Neuronal stem cell (in vitro differentiated cells): ENCODE measurements around the gene RASAL1.

Source experiments
- DNase-seq: peaks from one replicate; pipeline ENCODE4 v3.0.0-alpha.2; 2013; ENCODE audit warnings: low spot score
- H2AFZ ChIP-seq: one replicate; pipeline ENCODE4 v1.6.1; 2013; ENCODE audit warnings: mild to moderate bottlenecking, low read length, inconsistent platforms
- H2AK5ac ChIP-seq: 2 replicates; pipeline ENCODE4 v1.6.1; 2013; ENCODE audit warnings: low read depth, mild to moderate bottlenecking, inconsistent platforms, low read length, moderate library complexity, mixed read lengths
- H2BK120ac ChIP-seq: 2 replicates; pipeline ENCODE4 v1.6.1; 2013; ENCODE audit warnings: low read depth, mild to moderate bottlenecking, inconsistent platforms, low read length, moderate library complexity, mixed read lengths
- H2BK12ac ChIP-seq: one replicate; pipeline ENCODE4 v1.6.1; 2013; ENCODE audit warnings: low read length, inconsistent platforms
- H2BK15ac ChIP-seq: 2 replicates; pipeline ENCODE4 v1.6.1; 2013; ENCODE audit warnings: mild to moderate bottlenecking, low read length, inconsistent platforms, mixed read lengths
- H2BK5ac ChIP-seq: one replicate; pipeline ENCODE4 v1.6.1; 2013; ENCODE audit warnings: inconsistent platforms, mild to moderate bottlenecking, low read length, moderate library complexity
- H3K14ac ChIP-seq: one replicate; pipeline ENCODE4 v1.6.1; 2013; ENCODE audit warnings: low read length, inconsistent platforms
- H3K18ac ChIP-seq: 2 replicates; pipeline ENCODE4 v1.6.1; 2013; ENCODE audit warnings: low read length, inconsistent platforms
- H3K23ac ChIP-seq: 2 replicates; pipeline ENCODE4 v1.6.1; 2013; ENCODE audit warnings: low read depth, mild to moderate bottlenecking, mixed read lengths, low read length, inconsistent platforms; ENCODE audit not compliant: poor library complexity
- H3K27ac ChIP-seq: replicated peaks from 3 replicates; pipeline ENCODE4 v1.5.1; 2013; ENCODE audit warnings: low read length, inconsistent platforms
- H3K27me3 ChIP-seq, 3 experiments: 2 replicates each; pipeline ENCODE4 v1.6.1; 2013; ENCODE audit warnings: low read length in 3 of 3, mild to moderate bottlenecking in 2 of 3, inconsistent platforms in 1 of 3, low read depth in 1 of 3, mixed read lengths in 1 of 3, moderate library complexity in 1 of 3; ENCODE audit not compliant: control insufficient read depth in 3 of 3, insufficient read depth in 3 of 3
- H3K36me3 ChIP-seq, 2 donors: replicated peaks in 1 of 2; 2 replicates each; pipeline ENCODE4 v1.6.1; 2013; ENCODE audit warnings: low read length in 2 of 2; ENCODE audit not compliant: control insufficient read depth in 2 of 2, insufficient read depth in 2 of 2
- H3K4ac ChIP-seq: 2 replicates; pipeline ENCODE4 v1.6.1; 2013; ENCODE audit warnings: inconsistent platforms, mild to moderate bottlenecking, low read length, moderate library complexity
- H3K4me1 ChIP-seq, 2 donors: 1 replicate in 1 of 2; 2 replicates in 1 of 2; pipeline ENCODE4 v1.6.1; 2013; ENCODE audit warnings: low read length in 2 of 2, low read depth in 1 of 2; ENCODE audit not compliant: control insufficient read depth in 2 of 2, insufficient read depth in 1 of 2
- H3K4me2 ChIP-seq: one replicate; pipeline ENCODE4 v1.6.1; 2013; ENCODE audit warnings: mild to moderate bottlenecking, low read length, inconsistent platforms; ENCODE audit not compliant: insufficient read depth, poor library complexity, severe bottlenecking
- H3K4me3 ChIP-seq, 2 donors: 2 replicates each; pipeline ENCODE4 v1.5.1; 2013; ENCODE audit warnings: low read length in 2 of 2, mild to moderate bottlenecking in 2 of 2, inconsistent platforms in 1 of 2, moderate library complexity in 1 of 2
- H3K79me1 ChIP-seq: one replicate; pipeline ENCODE4 v1.6.1; 2013; ENCODE audit warnings: low read depth, mild to moderate bottlenecking, inconsistent platforms, low read length, moderate library complexity
- H3K9ac ChIP-seq: one replicate; pipeline ENCODE4 v1.6.1; 2013; ENCODE audit warnings: mild to moderate bottlenecking, low read depth, low read length, inconsistent platforms; ENCODE audit not compliant: poor library complexity
- H3K9me3 ChIP-seq, 2 donors: replicated peaks in 1 of 2; 2 replicates each; pipeline versions ENCODE3 to v1.6.1; 2013; ENCODE audit warnings: low read length in 2 of 2, mild to moderate bottlenecking in 2 of 2, inconsistent platforms in 1 of 2, low read depth in 1 of 2, mixed read lengths in 1 of 2, moderate library complexity in 1 of 2; ENCODE audit not compliant: control insufficient read depth in 2 of 2, insufficient read depth in 1 of 2
- H4K8ac ChIP-seq: one replicate; pipeline ENCODE4 v1.6.1; 2013; ENCODE audit warnings: low read depth, mild to moderate bottlenecking, inconsistent platforms, low read length, moderate library complexity
- H4K91ac ChIP-seq: one replicate; pipeline ENCODE4 v1.6.1; 2013; ENCODE audit warnings: low read length, low read depth, mild to moderate bottlenecking, inconsistent platforms; ENCODE audit not compliant: poor library complexity
- WGBS, 2 donors: extraction: QIAGEN DNeasy Blood & Tissue Kit; methylation state at CpG; one replicate each; pipeline ENCODE4 v1.1.7; 2013; ENCODE audit warnings: missing lambda C conversion rate in 2 of 2, mixed read lengths in 1 of 2; ENCODE audit not compliant: insufficient read length in 2 of 2, insufficient replicate concordance in 1 of 2; ENCODE audit errors: extremely low coverage in 2 of 2; 5-methylcytosine and 5-hydroxymethylcytosine counted together

The RASAL1 gene

GRCh38 chr12:113154351-113154973, 18.9 kb upstream of the RASAL1 start:
- DNase-seq: no peak
- peak overlapping the region in 1 of 2 donors; percentile 50 for H3K4me3 ChIP-seq
- no peak overlapping the region for H2BK5ac ChIP-seq
- H3K4me2 ChIP-seq: peak overlapping the region; percentile 72
- H3K36me3 ChIP-seq: peaks cover 13 to 24% of the 10 kb centered on the region in 2 donors
- H3K27me3 ChIP-seq: peaks cover 5 to 52% (median 27%) of the 10 kb centered on the region in 3 experiments
- H2BK120ac ChIP-seq: no peak overlapping the region
- no peak overlapping the region for H4K8ac ChIP-seq
- WGBS, 2 donors: no CpG with 5 or more reads among the region's 51 CpGs
- H2AK5ac ChIP-seq: no peak overlapping the region
- no peak overlapping the region for H3K4ac ChIP-seq
- H3K4me1 ChIP-seq: peaks cover 14 to 18% of the 10 kb centered on the region in 2 donors
- no peak overlapping the region for H3K14ac ChIP-seq
- no peak overlapping the region for H2BK12ac ChIP-seq
- peaks cover 3% of the 10 kb centered on the region for H3K79me1 ChIP-seq
- H3K9me3 ChIP-seq: no peaks in the 10 kb centered on the region
- no peak overlapping the region for H4K91ac ChIP-seq
- H2AFZ ChIP-seq: peak overlapping the region; percentile 82
- H3K18ac ChIP-seq: peak overlapping the region; percentile 77
- H3K9ac ChIP-seq: peak overlapping the region; percentile 93
- H3K27ac ChIP-seq: no peak overlapping the region
- no peak overlapping the region for H2BK15ac ChIP-seq
- peak overlapping the region; percentile 26 for H3K23ac ChIP-seq

- H3K27ac ChIP-seq: no peak overlapping the region
- H3K27me3 ChIP-seq: peaks cover 5 to 52% (median 27%) of the 10 kb centered on the region in 3 experiments
- H4K8ac ChIP-seq: no peak overlapping the region
- H2BK15ac ChIP-seq: peak overlapping the region; percentile 1
- H3K4me2 ChIP-seq: peak overlapping the region; percentile 100
- H4K91ac ChIP-seq: no peak overlapping the region
- H3K4me3 ChIP-seq: peak overlapping the region; percentile 39 to 74
- no CpG with 5 or more reads among the region's 70 CpGs for WGBS, 2 donors
- H2BK120ac ChIP-seq: no peak overlapping the region
- no peak overlapping the region for H3K4ac ChIP-seq
- peak overlapping the region; percentile 57 for H3K14ac ChIP-seq
- peak overlapping the region; percentile 49 for H3K23ac ChIP-seq
- DNase-seq: no peak
- peak overlapping the region; percentile 0 for H2BK5ac ChIP-seq
- H3K9me3 ChIP-seq: no peaks in the 10 kb centered on the region
- H2AK5ac ChIP-seq: no peak overlapping the region
- peak overlapping the region; percentile 94 for H3K18ac ChIP-seq
- H3K4me1 ChIP-seq: peaks cover 18 to 22% of the 10 kb centered on the region in 2 donors
- peak overlapping the region; percentile 85 for H3K9ac ChIP-seq
- H3K36me3 ChIP-seq: peaks cover 7 to 11% of the 10 kb centered on the region in 2 donors
- peak overlapping the region; percentile 99 for H2AFZ ChIP-seq
- peaks cover 3% of the 10 kb centered on the region for H3K79me1 ChIP-seq
- no peak overlapping the region for H2BK12ac ChIP-seq
Measured at GRCh38 chr12:113152835-113153814, 17.6 kb upstream of the RASAL1 start.

GRCh38 chr12:113152196-113152834, 16.8 kb upstream of the RASAL1 start:
- Histone ChIP-seq H3K4me3 (peak overlapping the region in 1 of 2 donors; percentile 39), H3K14ac (no peak overlapping the region), H3K9ac (no peak overlapping the region), H3K27ac (no peak overlapping the region), H2BK120ac (no peak overlapping the region), H2BK5ac (peak overlapping the region; percentile 0), H2BK12ac (no peak overlapping the region), H4K8ac (no peak overlapping the region), H3K18ac (peak overlapping the region; percentile 73), H3K27me3 (peaks cover 5 to 52% (median 27%) of the 10 kb centered on the region in 3 experiments), H3K4ac (no peak overlapping the region), H3K4me1 (peaks cover 18 to 22% of the 10 kb centered on the region in 2 donors), H2AFZ (peak overlapping the region; percentile 99), H3K23ac (no peak overlapping the region), H2AK5ac (no peak overlapping the region), H3K79me1 (peaks cover 2% of the 10 kb centered on the region), H4K91ac (no peak overlapping the region), H3K9me3 (no peaks in the 10 kb centered on the region), H3K36me3 (peaks cover 0 to 3% of the 10 kb centered on the region in 2 donors), H3K4me2 (peak overlapping the region; percentile 100), H2BK15ac (peak overlapping the region; percentile 1)
- WGBS, 2 donors: no CpG with 5 or more reads among the region's 9 CpGs
- DNase-seq: no peak
